Mesenchymal stem cell (in vitro differentiated cells and primary cell): ENCODE measurements around the gene EML2.

Experiments
- DNase-seq: peaks from one replicate; pipeline ENCODE4 v3.0.0-alpha.2; 2013
- H2AFZ ChIP-seq: one replicate; pipeline ENCODE4 v1.6.1; 2013; ENCODE audit warnings: low read depth, mild to moderate bottlenecking, control low read depth, inconsistent platforms, low read length, moderate library complexity
- H2AK5ac ChIP-seq: 2 replicates; pipeline ENCODE4 v1.6.1; 2013; ENCODE audit warnings: low read length, moderate library complexity, mild to moderate bottlenecking, inconsistent platforms; ENCODE audit not compliant: severe bottlenecking
- H2BK120ac ChIP-seq: one replicate; pipeline ENCODE4 v1.6.1; 2013; ENCODE audit warnings: low read depth, mild to moderate bottlenecking, inconsistent platforms, low read length, moderate library complexity
- H2BK12ac ChIP-seq, 2 experiments: one replicate each; pipeline ENCODE4 v1.6.1; 2013; ENCODE audit warnings: inconsistent platforms in 2 of 2, low read length in 2 of 2, mild to moderate bottlenecking in 2 of 2, moderate library complexity in 2 of 2, control low read depth in 1 of 2
- H2BK15ac ChIP-seq: one replicate; pipeline ENCODE4 v1.6.1; 2013; ENCODE audit warnings: mild to moderate bottlenecking, low read depth, inconsistent platforms; ENCODE audit not compliant: poor library complexity, severe bottlenecking
- H2BK5ac ChIP-seq: 2 replicates; pipeline ENCODE4 v1.6.1; 2013; ENCODE audit warnings: low read depth, mild to moderate bottlenecking, low read length, control low read depth, inconsistent platforms; ENCODE audit not compliant: poor library complexity, severe bottlenecking
- H3K14ac ChIP-seq, 2 experiments: one replicate each; pipeline ENCODE4 v1.6.1; 2013; ENCODE audit warnings: inconsistent platforms in 2 of 2, low read length in 2 of 2, control low read depth in 1 of 2, mild to moderate bottlenecking in 1 of 2, moderate library complexity in 1 of 2
- H3K18ac ChIP-seq, 2 experiments: one replicate each; pipeline ENCODE4 v1.6.1; 2013; ENCODE audit warnings: inconsistent platforms in 2 of 2, low read length in 2 of 2, control low read depth in 1 of 2, low read depth in 1 of 2, mild to moderate bottlenecking in 1 of 2
- H3K23ac ChIP-seq, 2 experiments: one replicate each; pipeline ENCODE4 v1.6.1; 2013; ENCODE audit warnings: inconsistent platforms in 2 of 2, low read length in 2 of 2, mild to moderate bottlenecking in 2 of 2, moderate library complexity in 2 of 2, control low read depth in 1 of 2
- H3K27ac ChIP-seq: 2 replicates; pipeline ENCODE4 v1.5.1; 2013; ENCODE audit warnings: mild to moderate bottlenecking, moderate library complexity, low read length, control low read depth, inconsistent platforms; ENCODE audit not compliant: poor library complexity, severe bottlenecking
- H3K27me3 ChIP-seq, 2 experiments: 2 replicates each; pipeline versions ENCODE4 v1.6.1 to v1.7.0; 2013; ENCODE audit warnings: low read length in 2 of 2, mild to moderate bottlenecking in 2 of 2, moderate library complexity in 2 of 2, control low read depth in 1 of 2, inconsistent platforms in 1 of 2; ENCODE audit not compliant: control insufficient read depth in 1 of 2, insufficient read depth in 1 of 2
- H3K36me3 ChIP-seq, 2 experiments: 2 replicates each; pipeline versions ENCODE4 v1.6.1 to v1.7.0; 2013; ENCODE audit warnings: low read length in 2 of 2, control low read depth in 1 of 2, inconsistent platforms in 1 of 2, low read depth in 1 of 2, mild to moderate bottlenecking in 1 of 2; ENCODE audit not compliant: insufficient read depth in 2 of 2, control insufficient read depth in 1 of 2
- H3K4ac ChIP-seq, 2 experiments: one replicate each; pipeline ENCODE4 v1.6.1; 2013; ENCODE audit warnings: inconsistent platforms in 2 of 2, low read length in 2 of 2, mild to moderate bottlenecking in 2 of 2, moderate library complexity in 2 of 2, control low read depth in 1 of 2, low read depth in 1 of 2
- H3K4me1 ChIP-seq: 2 replicates; pipeline ENCODE4 v1.6.1; 2013; ENCODE audit warnings: low read depth, low read length, control low read depth; ENCODE audit not compliant: control insufficient read depth, insufficient read depth
- H3K4me2 ChIP-seq: 2 replicates; pipeline ENCODE4 v1.6.1; 2013; ENCODE audit warnings: low read length, mild to moderate bottlenecking, inconsistent platforms; ENCODE audit not compliant: poor library complexity, severe bottlenecking
- H3K4me3 ChIP-seq, 2 experiments: 2 replicates each; pipeline versions ENCODE4 v1.5.1 to v1.7.0; 2013; ENCODE audit warnings: low read length in 2 of 2, mild to moderate bottlenecking in 2 of 2, control low read depth in 1 of 2, low read depth in 1 of 2; ENCODE audit not compliant: insufficient read depth in 1 of 2
- H3K79me1 ChIP-seq: replicated peaks from 2 replicates; pipeline ENCODE4 v1.6.1; 2013; ENCODE audit warnings: mild to moderate bottlenecking, control low read depth, low read length, inconsistent platforms; ENCODE audit not compliant: poor library complexity, severe bottlenecking
- H3K9ac ChIP-seq: 2 replicates; pipeline ENCODE4 v1.7.0; 2013; ENCODE audit warnings: mild to moderate bottlenecking, low read length, moderate library complexity
- H3K9me3 ChIP-seq: 2 replicates; pipeline ENCODE4 v1.7.0; 2013; ENCODE audit warnings: mild to moderate bottlenecking, low read length; ENCODE audit not compliant: control insufficient read depth
- H4K8ac ChIP-seq: one replicate; pipeline ENCODE4 v1.6.1; 2013; ENCODE audit warnings: inconsistent platforms, mild to moderate bottlenecking, low read length, moderate library complexity
- H4K91ac ChIP-seq: one replicate; pipeline ENCODE4 v1.6.1; 2013; ENCODE audit warnings: mild to moderate bottlenecking, low read length, inconsistent platforms
- WGBS: methylation state at CpG from one replicate; pipeline ENCODE4 v1.1.7; 2013; ENCODE audit warnings: mixed read lengths; 5-methylcytosine and 5-hydroxymethylcytosine counted together

The EML2 gene

GRCh38 chr19:45601524-45602374 is 37.4 kb downstream of the EML2 start, which contains the start of gene GPR4:
TSS of gene GPR4 (minus strand) at chr19:45602212. CDS start at chr19:45591866, 10,346 bp downstream.
- H3K27ac ChIP-seq, result no peak within 1 kb of the TSS
- peak within 1 kb of the TSS in 1 of 2 experiments; percentile 75 for H3K4me3 ChIP-seq
- no peak within 1 kb of the TSS for H3K4ac ChIP-seq
- H2BK12ac ChIP-seq, result peak within 1 kb of the TSS in 1 of 2 experiments; percentile 56
- H3K4me2 ChIP-seq, result no peak within 1 kb of the TSS
- peaks cover 12% of the 10 kb centered on the region for H3K4me1 ChIP-seq
- H3K27me3 ChIP-seq, result peaks cover 64 to 66% of the 10 kb centered on the region in 2 experiments
- H2AK5ac ChIP-seq, result no peak within 1 kb of the TSS
- no peak within 1 kb of the TSS for H2BK5ac ChIP-seq
- H4K91ac ChIP-seq, result no peak within 1 kb of the TSS
- no peaks in the 10 kb centered on the region for H3K79me1 ChIP-seq
- no peaks in the 10 kb centered on the region for H3K36me3 ChIP-seq
- no peak within 1 kb of the TSS for H2AFZ ChIP-seq
- H2BK120ac ChIP-seq, result no peak within 1 kb of the TSS
- peak within 1 kb of the TSS; percentile 69 for H4K8ac ChIP-seq
- peak within 1 kb of the TSS in 1 of 2 experiments; percentile 3 for H3K23ac ChIP-seq
- H3K9me3 ChIP-seq, result no peaks in the 10 kb centered on the region
- H2BK15ac ChIP-seq, result peak within 1 kb of the TSS; percentile 48
- peak within 1 kb of the TSS; percentile 33 to 41 for H3K18ac ChIP-seq
- peak within 1 kb of the TSS; percentile 53 for H3K9ac ChIP-seq
- no peak for DNase-seq
- WGBS, result 6% methylated on average over 51 of the region's 52 CpGs
- H3K14ac ChIP-seq, result no peak within 1 kb of the TSS

GRCh38 chr19:45601115-45601514 is 38.1 kb downstream of the EML2 start:
- no peak overlapping the region for H2BK5ac ChIP-seq
- no peak overlapping the region for H2AFZ ChIP-seq
- H3K27me3 ChIP-seq, result peaks cover 65 to 69% of the 10 kb centered on the region in 2 experiments
- H2BK120ac ChIP-seq, result no peak overlapping the region
- H2BK15ac ChIP-seq, result peak overlapping the region; percentile 48
- H3K4me1 ChIP-seq, result peaks cover 12% of the 10 kb centered on the region
- no peak overlapping the region for H2BK12ac ChIP-seq
- no peak overlapping the region for H3K14ac ChIP-seq
- no peak overlapping the region for H3K27ac ChIP-seq
- no peak overlapping the region for H2AK5ac ChIP-seq
- H3K23ac ChIP-seq, result no peak overlapping the region
- H4K8ac ChIP-seq, result peak overlapping the region; percentile 69
- H3K79me1 ChIP-seq, result no peaks in the 10 kb centered on the region
- no peak overlapping the region for H3K4me2 ChIP-seq
- H3K18ac ChIP-seq, result peak overlapping the region in 1 of 2 experiments; percentile 33
- 80% methylated on average over 1 of the region's 10 CpGs for whole genome bisulfite sequencing
- H3K4ac ChIP-seq, result no peak overlapping the region
- H3K4me3 ChIP-seq, result peak overlapping the region in 1 of 2 experiments; percentile 75
- H3K36me3 ChIP-seq, result no peaks in the 10 kb centered on the region
- peak overlapping the region; percentile 53 for H3K9ac ChIP-seq
- DNase-seq, result no peak
- H4K91ac ChIP-seq, result no peak overlapping the region
- no peaks in the 10 kb centered on the region for H3K9me3 ChIP-seq

GRCh38 chr19:45600340-45600885 is 38.8 kb downstream of the EML2 start:
- H3K79me1 ChIP-seq, result no peaks in the 10 kb centered on the region
- H3K14ac ChIP-seq, result no peak overlapping the region
- H3K4ac ChIP-seq, result no peak overlapping the region
- H2AK5ac ChIP-seq, result no peak overlapping the region
- WGBS, result 53% methylated on average over 5 of the region's 5 CpGs
- no peak overlapping the region for H2AFZ ChIP-seq
- no peak overlapping the region for H2BK15ac ChIP-seq
- no peak overlapping the region for H4K8ac ChIP-seq
- H2BK120ac ChIP-seq, result no peak overlapping the region
- H3K36me3 ChIP-seq, result no peaks in the 10 kb centered on the region
- H3K4me2 ChIP-seq, result no peak overlapping the region
- no peak overlapping the region for H3K23ac ChIP-seq
- H2BK5ac ChIP-seq, result no peak overlapping the region
- H3K27me3 ChIP-seq, result peaks cover 71 to 76% of the 10 kb centered on the region in 2 experiments
- H3K27ac ChIP-seq, result no peak overlapping the region
- H3K18ac ChIP-seq, result no peak overlapping the region
- no peak overlapping the region for H3K9ac ChIP-seq
- no peaks in the 10 kb centered on the region for H3K9me3 ChIP-seq
- H3K4me1 ChIP-seq, result peaks cover 12% of the 10 kb centered on the region
- no peak overlapping the region for H3K4me3 ChIP-seq
- H4K91ac ChIP-seq, result no peak overlapping the region
- DNase-seq, result no peak
- H2BK12ac ChIP-seq, result no peak overlapping the region

GRCh38 chr19:45599286-45599685 is 39.9 kb downstream of the EML2 start:
- Histone ChIP-seq H3K4me3 (peak overlapping the region in 1 of 2 experiments; percentile 31), H3K36me3 (no peaks in the 10 kb centered on the region), H2BK15ac (peak overlapping the region; percentile 3), H4K8ac (no peak overlapping the region), H3K4me1 (peaks cover 12% of the 10 kb centered on the region), H3K23ac (no peak overlapping the region), H3K9me3 (no peaks in the 10 kb centered on the region), H3K4me2 (no peak overlapping the region), H3K9ac (no peak overlapping the region), H2BK120ac (peak overlapping the region; percentile 27), H2BK5ac (no peak overlapping the region), H4K91ac (no peak overlapping the region), H2AFZ (no peak overlapping the region), H3K14ac (no peak overlapping the region), H3K4ac (no peak overlapping the region), H3K27ac (no peak overlapping the region), H2BK12ac (no peak overlapping the region), H3K79me1 (no peaks in the 10 kb centered on the region), H3K18ac (no peak overlapping the region), H3K27me3 (peaks cover 71 to 79% of the 10 kb centered on the region in 2 experiments), H2AK5ac (no peak overlapping the region)
- no peak for DNase-seq
- WGBS, result 43% methylated on average over 13 of the region's 13 CpGs
